ENCODE data around the gene COL26A1.
"Not testable (repeated sequence)": the region's sequence is repeated elsewhere in the genome, so short reads cannot be mapped to it uniquely, and the experiment has no call there.

The COL26A1 gene

DNA sequence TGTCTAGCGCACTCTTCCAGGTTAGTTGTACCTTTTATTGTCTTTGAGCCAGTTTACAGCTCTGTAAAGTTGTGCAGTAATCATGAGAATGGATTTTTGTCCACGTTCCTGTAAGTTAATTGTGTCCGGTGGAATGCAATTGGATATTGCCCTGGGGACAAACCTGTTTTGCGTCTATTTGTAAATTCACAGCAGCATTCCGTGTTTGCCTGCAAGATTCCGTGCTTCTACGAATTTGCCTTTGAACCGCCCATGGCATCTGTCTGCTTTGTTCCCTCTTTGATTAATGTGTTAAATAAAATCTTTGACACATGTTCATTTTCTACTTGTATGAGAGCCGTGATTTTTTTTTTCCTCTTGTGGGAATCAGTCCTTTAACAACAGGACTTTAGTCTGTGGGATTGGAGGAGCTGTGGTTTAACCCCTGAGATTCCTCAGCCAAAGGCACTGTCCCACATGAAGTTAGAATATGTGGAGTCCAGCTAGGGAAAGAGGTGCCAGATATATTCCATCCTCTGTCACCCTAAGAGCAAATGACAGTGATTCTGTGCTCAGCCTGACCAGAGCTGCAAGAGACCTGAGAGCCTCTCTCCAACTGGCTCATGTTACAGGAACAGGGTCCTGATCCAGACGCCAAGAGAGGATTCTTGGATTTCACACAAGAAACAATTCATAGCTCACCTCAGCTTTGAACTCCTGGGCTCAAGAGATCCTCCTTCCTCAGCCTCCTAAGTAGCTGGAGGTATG is 126.3 kb downstream of the COL26A1 start:
- Histone ChIP-seq H3K4me3 (no peak overlapping the region), H3K4me1 (no peaks in the 10 kb centered on the region), H3K27ac (no peak overlapping the region), H3K27me3 (peaks cover 0 to 52% of the 10 kb centered on the region in 2 donors), H3K36me3 (no peaks in the 10 kb centered on the region), H3K9me3 (no peaks in the 10 kb centered on the region)
- intact Hi-C loops (cut with DNase I; ENCODE audit: low total_unique reads), result no loop called here
- no peak for DNase-seq
- TF ChIP-seq, protein P1, sequence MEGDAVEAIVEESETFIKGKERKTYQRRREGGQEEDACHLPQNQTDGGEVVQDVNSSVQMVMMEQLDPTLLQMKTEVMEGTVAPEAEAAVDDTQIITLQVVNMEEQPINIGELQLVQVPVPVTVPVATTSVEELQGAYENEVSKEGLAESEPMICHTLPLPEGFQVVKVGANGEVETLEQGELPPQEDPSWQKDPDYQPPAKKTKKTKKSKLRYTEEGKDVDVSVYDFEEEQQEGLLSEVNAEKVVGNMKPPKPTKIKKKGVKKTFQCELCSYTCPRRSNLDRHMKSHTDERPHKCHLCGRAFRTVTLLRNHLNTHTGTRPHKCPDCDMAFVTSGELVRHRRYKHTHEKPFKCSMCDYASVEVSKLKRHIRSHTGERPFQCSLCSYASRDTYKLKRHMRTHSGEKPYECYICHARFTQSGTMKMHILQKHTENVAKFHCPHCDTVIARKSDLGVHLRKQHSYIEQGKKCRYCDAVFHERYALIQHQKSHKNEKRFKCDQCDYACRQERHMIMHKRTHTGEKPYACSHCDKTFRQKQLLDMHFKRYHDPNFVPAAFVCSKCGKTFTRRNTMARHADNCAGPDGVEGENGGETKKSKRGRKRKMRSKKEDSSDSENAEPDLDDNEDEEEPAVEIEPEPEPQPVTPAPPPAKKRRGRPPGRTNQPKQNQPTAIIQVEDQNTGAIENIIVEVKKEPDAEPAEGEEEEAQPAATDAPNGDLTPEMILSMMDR (IDR thresholded peaks at IDR 0.05), result no peak

DNA sequence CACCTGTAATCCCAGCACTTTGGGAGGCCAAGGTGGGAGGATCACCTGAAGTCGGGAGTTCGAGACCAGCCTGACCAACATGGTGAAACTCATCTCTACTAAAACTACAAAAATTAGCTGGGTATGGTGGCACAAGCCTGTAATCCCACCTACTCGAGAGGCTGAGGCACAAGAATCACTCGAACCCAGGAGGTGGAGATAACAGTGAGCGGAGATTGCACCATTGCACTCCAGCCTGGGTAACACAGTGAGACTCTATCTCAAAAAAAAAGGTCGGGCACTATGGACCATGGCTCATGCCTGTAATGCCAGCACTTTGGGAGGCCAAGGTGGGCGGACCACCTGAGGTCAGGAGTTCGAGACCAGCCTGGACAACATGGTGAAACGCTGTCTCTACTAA is 127.8 kb downstream of the COL26A1 start:
- H3K4me3 ChIP-seq; H3K9me3 ChIP-seq; H3K36me3 ChIP-seq; intact Hi-C loops (cut with DNase I; ENCODE audit: low total_unique reads); H3K27ac ChIP-seq; H3K4me1 ChIP-seq; DNase-seq: not testable (repeated sequence)
- peaks cover 0 to 47% of the 10 kb centered on the region in 2 donors for H3K27me3 ChIP-seq

DNA sequence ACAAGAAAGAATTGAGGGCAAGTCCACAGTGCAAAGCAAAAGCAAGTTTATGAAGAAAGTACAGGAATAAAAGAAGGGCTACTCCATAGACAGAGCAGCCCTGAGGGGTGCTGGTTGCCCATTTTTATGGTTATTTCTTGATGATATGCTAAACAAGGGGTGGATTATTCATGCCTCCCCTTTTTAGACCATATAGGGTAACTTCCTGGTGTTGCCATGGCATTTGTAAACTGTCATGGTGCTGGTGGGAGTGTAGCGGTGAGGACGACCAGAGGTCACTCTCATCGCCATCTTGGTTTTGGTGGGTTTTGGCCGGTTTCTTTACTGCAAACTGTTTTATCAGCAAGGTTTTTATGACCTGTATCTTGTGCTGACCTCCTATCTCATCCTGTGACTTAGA is 128.8 kb downstream of the COL26A1 start:
- intact Hi-C loops (cut with DNase I; ENCODE audit: low total_unique reads); H3K4me1 ChIP-seq; H3K9me3 ChIP-seq; H3K4me3 ChIP-seq; DNase-seq; H3K36me3 ChIP-seq; H3K27ac ChIP-seq: not testable (repeated sequence)
- H3K27me3 ChIP-seq, result peaks cover 0 to 38% of the 10 kb centered on the region in 2 donors

DNA sequence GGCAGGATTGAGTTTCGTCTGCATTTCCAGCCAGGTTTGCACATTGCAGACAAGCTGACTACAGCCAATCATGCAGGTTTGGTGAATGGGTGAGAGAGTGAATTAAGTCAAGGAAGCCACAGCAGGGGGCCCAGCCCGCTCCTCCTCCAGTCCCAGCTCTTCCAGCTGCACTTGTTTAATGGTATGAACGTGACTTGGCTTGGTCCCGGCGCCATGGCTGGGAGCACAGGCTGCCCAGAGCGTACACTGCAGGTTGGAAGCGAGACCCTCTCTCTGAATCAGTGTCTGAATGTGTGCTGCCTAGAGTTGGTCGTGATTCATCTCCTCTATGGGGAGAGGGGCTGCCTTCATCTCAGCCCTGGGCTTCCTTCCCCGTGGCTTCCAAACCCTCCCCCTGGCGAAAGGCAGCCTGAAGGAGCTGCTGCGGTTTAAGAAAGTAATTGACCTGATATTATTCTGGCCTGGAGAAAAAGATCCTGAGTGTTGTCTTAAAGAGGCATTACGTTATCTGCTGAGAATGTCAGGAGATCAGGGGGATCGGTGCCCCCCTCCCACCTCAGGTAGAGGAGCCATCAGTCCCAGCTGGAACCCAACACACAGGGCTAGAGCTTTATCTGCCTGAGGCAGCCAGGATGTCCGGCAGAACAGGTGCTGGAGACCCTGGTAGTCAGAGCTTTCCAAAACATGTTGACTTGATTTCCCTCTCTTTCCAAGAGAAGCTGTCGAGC is 132.1 kb downstream of the COL26A1 start:
- DNase-seq, result no peak

DNA sequence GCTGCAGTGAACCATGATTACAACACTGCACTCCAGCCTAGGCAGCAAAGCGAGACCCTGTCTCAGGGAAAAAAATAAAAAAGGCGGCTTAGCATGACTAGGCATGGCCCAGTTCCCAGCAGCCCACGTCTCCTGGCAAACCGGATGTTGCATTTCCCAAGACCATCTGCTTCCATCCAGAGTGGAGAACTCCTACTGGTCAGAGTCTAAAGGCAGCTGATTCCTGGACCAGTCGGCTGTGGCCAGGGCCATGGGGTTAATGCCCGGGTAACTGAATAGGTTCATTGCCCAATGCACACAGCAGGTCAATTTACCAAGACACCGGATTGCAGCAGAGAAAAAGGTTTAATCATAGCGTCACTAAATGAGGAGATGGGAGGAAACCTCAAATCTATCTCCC is 133.3 kb downstream of the COL26A1 start:
- intact Hi-C loops (cut with DNase I; ENCODE audit: low total_unique reads), result no loop called here
- DNase-seq, result no peak
- no peaks in the 10 kb centered on the region for H3K4me1 ChIP-seq
- H3K9me3 ChIP-seq, result no peaks in the 10 kb centered on the region
- H3K27ac ChIP-seq, result no peak overlapping the region
- TF ChIP-seq, protein P1 (IDR thresholded peaks at IDR 0.05), result no peak
- H3K27me3 ChIP-seq, result peaks cover 0 to 15% of the 10 kb centered on the region in 2 donors
- no peak overlapping the region for H3K4me3 ChIP-seq
- H3K36me3 ChIP-seq, result no peaks in the 10 kb centered on the region

More for the DNA sequence above, 132.1 kb downstream of the COL26A1 start:
- no peak overlapping the region for H3K4me3 ChIP-seq
- intact Hi-C loops (cut with DNase I; ENCODE audit: low total_unique reads), result no loop called here
- no peak overlapping the region for H3K27ac ChIP-seq
- H3K9me3 ChIP-seq, result no peaks in the 10 kb centered on the region
- peaks cover 0 to 27% of the 10 kb centered on the region in 2 donors for H3K27me3 ChIP-seq
- H3K4me1 ChIP-seq, result no peaks in the 10 kb centered on the region
- TF ChIP-seq, protein P1 (IDR thresholded peaks at IDR 0.05), result no peak
- H3K36me3 ChIP-seq, result no peaks in the 10 kb centered on the region

DNA sequence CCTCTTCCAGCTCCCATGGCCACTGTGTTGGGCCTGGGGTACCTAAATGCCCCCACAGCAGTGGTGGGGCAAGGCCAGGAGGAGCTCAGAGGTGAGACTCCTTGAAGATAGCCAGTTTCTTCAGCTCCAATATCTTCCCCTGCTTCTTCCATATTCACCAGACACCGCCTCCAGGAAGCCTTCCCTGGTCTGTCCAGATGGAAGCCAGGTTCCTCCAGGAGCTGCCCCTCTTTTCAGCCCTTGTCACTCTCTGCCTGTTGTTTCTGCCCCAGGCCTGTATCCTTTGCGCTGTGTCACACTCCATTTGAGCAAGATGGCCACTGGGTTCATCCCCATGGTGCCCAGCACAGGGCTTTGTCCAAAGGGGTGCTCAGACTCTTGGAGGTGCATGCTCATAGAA is 138.7 kb downstream of the COL26A1 start:
- Histone ChIP-seq H3K27ac (no peak overlapping the region), H3K36me3 (no peaks in the 10 kb centered on the region), H3K4me3 (no peak overlapping the region), H3K4me1 (no peaks in the 10 kb centered on the region), H3K27me3 (peaks cover 0 to 8% of the 10 kb centered on the region in 2 donors), H3K9me3 (no peaks in the 10 kb centered on the region)
- intact Hi-C loops (cut with DNase I; ENCODE audit: low total_unique reads), result no loop called here
- no peak for DNase-seq
- TF ChIP-seq, protein P1 (IDR thresholded peaks at IDR 0.05), result no peak
